ENCODE measurements around the gene GPR176. TPM values are rescaled to one million over a fixed set of nuclear protein-coding genes. Genes with fewer than 3 reads are reported as not detected.

GPR176 gene
- polyA plus RNA-seq, 3 donors: 0.08 to 0.18 TPM; not detected in 1

GRCh38 chr15:39801641-39802309 lies 118.3 kb downstream of the GPR176 start:
- Mint-ChIP-seq H3K4me1 (peaks cover 23% of the 10 kb centered on the region), H3K4me3 (no peak overlapping the region), H3K36me3 (no peaks in the 10 kb centered on the region), H3K27ac (no peak overlapping the region), H3K27me3 (ENCODE audit: low read depth in 3 of 3) (peaks cover 0 to 5% (median 0%) of the 10 kb centered on the region in 3 donors), H3K9me3 (no peaks in the 10 kb centered on the region)
- no peak overlapping the region for H3K4me2 ChIP-seq (replicated peaks; ENCODE audit: extremely low read depth, low read length, poor library complexity, severe bottlenecking)
- intact Hi-C loops (cut with micrococcal nuclease): no loop called here
- H3K9ac ChIP-seq (ENCODE audit: insufficient read depth, low read length, poor library complexity, severe bottlenecking): no peak overlapping the region
- WGBS (ENCODE audit: insufficient coverage): 91% methylated on average over 8 of the region's 19 CpGs
- no peaks in the 10 kb centered on the region for H3K9me3 ChIP-seq (replicated peaks in 1 of 2; ENCODE audit: control insufficient read depth in 1 of 2, insufficient read depth in 1 of 2, low read length in 2 of 2)
- H3K27ac ChIP-seq (ENCODE audit: low read depth in 1 of 2, low read length in 2 of 2): no peak overlapping the region
- no peak for DNase-seq
- H3K79me2 ChIP-seq (ENCODE audit: insufficient read depth, low read length): no peaks in the 10 kb centered on the region
- H3K4me1 ChIP-seq (ENCODE audit: control insufficient read depth in 1 of 2, insufficient read depth in 2 of 2, low read length in 2 of 2): peaks cover 14 to 17% of the 10 kb centered on the region in 2 donors
- H3K4me3 ChIP-seq (replicated peaks in 1 of 3; ENCODE audit: low read depth in 2 of 3, low read length in 3 of 3): no peak overlapping the region
- peak; percentile 25 for TF ChIP-seq CTCF (IDR thresholded peaks at IDR 0.05)
- no peaks in the 10 kb centered on the region for H4K20me1 ChIP-seq (ENCODE audit: insufficient read depth, low read length)
- no peaks in the 10 kb centered on the region for H3K36me3 ChIP-seq (replicated peaks in 1 of 2; ENCODE audit: control insufficient read depth in 1 of 2, insufficient read depth in 2 of 2, low read length in 2 of 2)
- H2AFZ ChIP-seq (ENCODE audit: insufficient read depth, low read depth, low read length, poor library complexity, severe bottlenecking): no peak overlapping the region
- no peaks in the 10 kb centered on the region for H3K27me3 ChIP-seq (ENCODE audit: control insufficient read depth in 2 of 2, insufficient read depth in 2 of 2, low read length in 2 of 2)

GRCh38 chr15:39799552-39800011 lies 120.5 kb downstream of the GPR176 start:
- Histone ChIP-seq H3K4me2 (replicated peaks; ENCODE audit: extremely low read depth, low read length, poor library complexity, severe bottlenecking) (peak overlapping the region; percentile 53), H3K79me2 (ENCODE audit: insufficient read depth, low read length) (no peaks in the 10 kb centered on the region), H4K20me1 (ENCODE audit: insufficient read depth, low read length) (no peaks in the 10 kb centered on the region), H3K4me1 (ENCODE audit: control insufficient read depth in 1 of 2, insufficient read depth in 2 of 2, low read length in 2 of 2) (peaks cover 14 to 17% of the 10 kb centered on the region in 2 donors), H2AFZ (ENCODE audit: insufficient read depth, low read depth, low read length, poor library complexity, severe bottlenecking) (peak overlapping the region; percentile 75), H3K27ac (ENCODE audit: low read depth in 1 of 2, low read length in 2 of 2) (peak overlapping the region; percentile 19 to 52), H3K36me3 (replicated peaks in 1 of 2; ENCODE audit: control insufficient read depth in 1 of 2, insufficient read depth in 2 of 2, low read length in 2 of 2) (no peaks in the 10 kb centered on the region), H3K9me3 (replicated peaks in 1 of 2; ENCODE audit: control insufficient read depth in 1 of 2, insufficient read depth in 1 of 2, low read length in 2 of 2) (no peaks in the 10 kb centered on the region), H3K9ac (ENCODE audit: insufficient read depth, low read length, poor library complexity, severe bottlenecking) (no peak overlapping the region), H3K4me3 (replicated peaks in 1 of 3; ENCODE audit: low read depth in 2 of 3, low read length in 3 of 3) (peak overlapping the region in 1 of 3 experiments; percentile 17), H3K27me3 (ENCODE audit: control insufficient read depth in 2 of 2, insufficient read depth in 2 of 2, low read length in 2 of 2) (no peaks in the 10 kb centered on the region)
- Mint-ChIP-seq H3K36me3 (no peaks in the 10 kb centered on the region), H3K4me3 (peak overlapping the region; percentile 7 to 77), H3K4me1 (peaks cover 23% of the 10 kb centered on the region), H3K9me3 (no peaks in the 10 kb centered on the region), H3K27me3 (ENCODE audit: low read depth in 3 of 3) (peaks cover 0 to 5% (median 2%) of the 10 kb centered on the region in 3 donors), H3K27ac (peak overlapping the region in 5 of 7 donors; percentile 17 to 48 (median 22))
- intact Hi-C loops (cut with micrococcal nuclease): no loop called here
- WGBS (ENCODE audit: insufficient coverage): 46% methylated on average over 1 of the region's 6 CpGs
- peak; percentile 26 to 30 (median 30) for DNase-seq
- TF ChIP-seq CTCF (IDR thresholded peaks at IDR 0.05): no peak
